Thyroid gland (tissue), 4 donors: ENCODE data around the gene USP24.

Source experiments
- POLR2A ChIP-seq, 2 donors: fragments of 450-650 bp; IDR thresholded peaks; one replicate each; pipeline ENCODE4 v1.6.1; 2017; ENCODE audit warnings: antibody characterized with exemption in 2 of 2, mild to moderate bottlenecking in 2 of 2, moderate library complexity in 1 of 2
- TF ChIP-seq, protein P1 (sequence below), 6 experiments: fragments of 200-600 bp in 3 of 6; fragments of 450-650 bp in 3 of 6; sonication (generic) in 3 of 6; IDR thresholded peaks; one replicate each; pipeline ENCODE4 v1.5.1; 2016 to 2019; ENCODE audit warnings: antibody characterized with exemption in 6 of 6, mild to moderate bottlenecking in 2 of 6, inconsistent platforms in 1 of 6, moderate library complexity in 1 of 6

DNA sequence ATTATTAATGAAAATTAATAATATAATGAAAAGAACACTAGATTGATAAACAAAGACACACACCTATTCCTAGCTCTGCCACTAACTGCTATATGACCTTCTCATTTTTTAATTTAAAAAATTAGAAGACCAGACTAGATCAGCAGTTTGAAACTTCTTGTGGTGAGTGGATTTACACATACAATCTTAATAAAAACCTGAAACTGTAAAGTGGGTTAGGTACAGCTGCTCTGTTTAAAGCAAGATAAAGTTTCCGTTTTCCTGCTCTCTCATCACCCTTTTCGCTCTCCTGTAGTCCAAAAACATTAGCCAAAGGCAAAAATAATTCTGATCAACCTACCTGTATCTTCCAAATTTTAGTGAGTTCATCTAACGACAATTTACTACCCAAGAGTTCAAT lies 58.6 kb downstream of the USP24 start:
- no peak for TF ChIP-seq POLR2A (IDR thresholded peaks at IDR 0.05)
- TF ChIP-seq, protein P1, sequence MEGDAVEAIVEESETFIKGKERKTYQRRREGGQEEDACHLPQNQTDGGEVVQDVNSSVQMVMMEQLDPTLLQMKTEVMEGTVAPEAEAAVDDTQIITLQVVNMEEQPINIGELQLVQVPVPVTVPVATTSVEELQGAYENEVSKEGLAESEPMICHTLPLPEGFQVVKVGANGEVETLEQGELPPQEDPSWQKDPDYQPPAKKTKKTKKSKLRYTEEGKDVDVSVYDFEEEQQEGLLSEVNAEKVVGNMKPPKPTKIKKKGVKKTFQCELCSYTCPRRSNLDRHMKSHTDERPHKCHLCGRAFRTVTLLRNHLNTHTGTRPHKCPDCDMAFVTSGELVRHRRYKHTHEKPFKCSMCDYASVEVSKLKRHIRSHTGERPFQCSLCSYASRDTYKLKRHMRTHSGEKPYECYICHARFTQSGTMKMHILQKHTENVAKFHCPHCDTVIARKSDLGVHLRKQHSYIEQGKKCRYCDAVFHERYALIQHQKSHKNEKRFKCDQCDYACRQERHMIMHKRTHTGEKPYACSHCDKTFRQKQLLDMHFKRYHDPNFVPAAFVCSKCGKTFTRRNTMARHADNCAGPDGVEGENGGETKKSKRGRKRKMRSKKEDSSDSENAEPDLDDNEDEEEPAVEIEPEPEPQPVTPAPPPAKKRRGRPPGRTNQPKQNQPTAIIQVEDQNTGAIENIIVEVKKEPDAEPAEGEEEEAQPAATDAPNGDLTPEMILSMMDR (IDR thresholded peaks at IDR 0.05), result no peak
